GM19193 (cell line): ENCODE data around the gene CPNE6.

Experiments used
- POLR2A ChIP-seq: IDR thresholded peaks from 4 replicates; pipeline ENCODE4 v1.6.1; 2011; ENCODE audit not compliant: insufficient read depth, insufficient read length; ENCODE audit errors: extremely low read depth

The CPNE6 gene

GRCh38 chr14:24065408-24065807, 6.0 kb upstream of the CPNE6 start:
- no peak for TF ChIP-seq POLR2A

DNA sequence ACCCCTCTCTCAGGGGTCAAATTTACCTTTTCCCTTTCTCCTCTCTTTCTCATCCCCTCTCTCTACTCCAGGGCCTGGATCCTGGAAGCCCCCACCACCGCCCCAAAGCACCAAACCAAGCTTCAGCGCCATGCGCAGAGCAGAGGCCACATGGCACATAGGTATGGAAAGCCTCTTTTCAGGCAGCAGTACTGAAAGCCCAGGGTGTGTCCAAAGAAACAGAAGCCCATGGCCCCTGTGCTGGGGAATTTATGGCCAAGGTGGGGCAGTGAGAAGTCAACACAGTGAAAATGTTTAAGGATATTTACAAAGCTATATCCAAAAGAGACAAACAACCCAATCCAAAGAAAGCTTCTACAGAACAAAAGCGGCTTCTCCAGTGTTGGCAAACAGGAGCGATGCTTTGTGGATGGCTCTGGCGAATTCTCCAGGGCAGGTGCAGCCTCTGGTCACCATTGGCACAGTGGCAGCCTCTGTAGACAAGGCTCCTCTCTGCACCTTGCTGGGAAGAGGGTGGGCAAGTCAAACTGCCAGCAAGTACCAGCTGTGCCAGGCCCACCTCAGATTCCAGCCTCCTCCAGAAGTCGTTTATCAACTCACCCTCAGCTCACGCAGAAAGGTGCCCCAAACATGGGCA, 4.7 kb upstream of the CPNE6 start:
- no peak for TF ChIP-seq POLR2A

GRCh38 chr14:24067133-24068082, 4.0 kb upstream of the CPNE6 start:
- TF ChIP-seq POLR2A: no peak

DNA sequence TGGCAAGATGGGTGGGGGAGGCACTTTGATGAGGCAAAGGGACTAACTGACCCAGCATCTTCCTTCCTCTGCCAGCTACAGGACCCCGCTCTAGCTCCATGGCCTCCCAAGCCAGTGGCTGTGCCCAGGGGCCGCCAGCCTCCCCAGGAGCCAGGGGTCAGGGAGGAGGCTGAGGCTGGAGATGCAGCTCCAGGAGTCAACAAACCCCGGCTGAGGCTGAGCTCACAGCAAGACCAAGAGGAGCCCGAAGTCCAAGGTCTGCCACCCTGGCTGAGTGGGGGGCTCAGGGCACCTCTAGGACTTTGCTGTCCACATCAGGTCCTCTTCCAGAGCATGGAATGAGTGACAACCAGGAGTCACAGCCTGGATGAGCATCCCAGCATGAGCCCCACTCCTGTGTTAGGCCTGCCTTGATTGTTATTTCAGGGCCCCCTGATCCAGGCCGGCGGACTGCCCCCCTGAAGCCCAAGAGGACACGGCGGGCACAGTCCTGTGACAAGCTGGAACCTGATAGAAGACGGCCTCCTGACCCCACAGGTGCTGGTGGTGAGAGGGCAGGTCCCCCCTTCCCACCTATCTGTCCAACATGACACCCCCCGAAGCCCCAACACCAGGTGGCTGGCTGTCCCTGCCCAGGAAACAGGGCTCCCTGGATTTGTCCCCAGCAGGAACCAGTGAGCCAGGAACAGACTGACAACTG, 2.5 kb upstream of the CPNE6 start:
- TF ChIP-seq POLR2A: no peak

DNA sequence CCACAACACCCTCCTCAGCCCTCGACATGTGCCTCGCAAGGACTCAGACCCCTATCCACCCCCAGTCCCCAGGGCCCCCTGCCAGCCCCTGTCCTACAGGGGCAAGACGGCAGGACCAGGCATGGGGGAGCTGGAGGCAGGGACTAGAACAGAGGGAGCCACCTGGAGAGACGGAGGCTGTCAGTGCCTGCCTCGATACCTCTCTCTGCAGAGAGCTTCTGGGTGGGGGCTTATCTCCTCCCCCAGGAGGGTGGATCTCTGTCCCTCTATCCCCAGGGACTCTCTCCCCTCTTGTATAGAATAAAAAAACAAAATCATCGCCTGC, 2.0 kb upstream of the CPNE6 start:
- no peak for TF ChIP-seq POLR2A

- TF ChIP-seq POLR2A: no peak
These were observed 848 bp upstream of the CPNE6 start for GRCh38 chr14:24070285-24071143.

- no peak for TF ChIP-seq POLR2A
These were observed 571 bp downstream of the CPNE6 start for GRCh38 chr14:24071836-24072430.

DNA sequence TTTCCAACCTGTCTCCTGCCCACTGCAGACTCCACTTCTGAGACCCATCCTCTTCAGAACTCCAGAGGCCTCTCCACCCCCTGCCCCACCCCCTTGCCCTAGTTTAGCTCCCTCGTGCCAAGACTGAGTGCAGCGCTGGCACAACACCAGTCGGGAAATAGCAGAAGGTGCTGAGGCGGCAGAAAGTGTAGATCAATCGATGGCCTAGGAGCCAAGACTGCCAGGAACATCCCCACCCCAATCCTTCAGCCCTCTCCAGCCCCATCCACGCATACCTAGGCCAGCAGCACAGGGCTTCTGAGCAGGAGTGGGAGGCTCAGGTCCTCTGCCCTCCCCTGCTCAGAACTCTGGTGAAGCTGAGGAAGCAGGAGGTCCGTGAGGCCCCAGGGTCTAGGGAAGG, 1.1 kb downstream of the CPNE6 start:
- no peak for TF ChIP-seq POLR2A

GRCh38 chr14:24072881-24073877, 1.8 kb downstream of the CPNE6 start:
- TF ChIP-seq POLR2A: no peak

DNA sequence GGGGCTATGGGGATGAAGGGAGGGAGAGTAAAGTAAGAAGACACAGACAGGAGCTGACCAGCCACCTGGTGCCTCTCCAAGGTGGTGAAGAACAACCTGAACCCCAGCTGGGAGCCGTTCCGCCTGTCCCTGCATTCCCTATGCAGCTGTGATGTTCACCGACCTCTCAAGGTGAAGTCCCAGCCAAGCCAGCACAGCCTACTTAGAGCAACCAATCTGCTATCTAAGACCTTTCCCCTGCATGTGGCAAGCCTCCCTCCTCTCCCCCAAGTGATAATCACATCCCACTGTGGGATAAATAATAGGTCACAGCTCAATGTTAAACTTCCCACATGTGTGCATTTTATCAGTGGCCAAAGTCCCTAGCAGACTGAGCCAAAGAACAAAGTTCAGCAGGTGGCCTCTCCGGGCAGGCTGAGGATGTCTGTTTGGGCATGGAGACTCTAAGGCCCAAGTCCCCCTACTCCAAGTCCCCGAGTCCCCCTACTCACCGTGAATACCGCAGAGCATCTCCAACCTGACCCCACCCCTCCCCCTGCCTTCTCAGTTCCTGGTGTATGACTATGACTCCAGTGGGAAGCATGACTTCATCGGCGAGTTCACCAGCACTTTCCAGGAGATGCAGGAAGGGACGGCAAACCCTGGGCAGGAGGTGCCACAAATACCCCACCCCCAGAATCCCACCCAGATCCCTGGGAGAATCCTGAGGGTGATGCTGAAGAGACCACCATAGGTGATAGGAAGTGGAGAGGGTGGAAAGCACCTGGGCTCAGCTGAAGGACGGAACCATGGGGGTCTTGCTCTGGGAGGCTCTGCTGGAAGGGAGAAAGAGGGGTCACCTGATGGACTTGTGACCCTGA, 3.5 kb downstream of the CPNE6 start:
- no peak for TF ChIP-seq POLR2A

GRCh38 chr14:24075485-24076301, 4.3 kb downstream of the CPNE6 start:
- TF ChIP-seq POLR2A: no peak

GRCh38 chr14:24076302-24076601, 4.9 kb downstream of the CPNE6 start:
- TF ChIP-seq POLR2A: no peak

DNA sequence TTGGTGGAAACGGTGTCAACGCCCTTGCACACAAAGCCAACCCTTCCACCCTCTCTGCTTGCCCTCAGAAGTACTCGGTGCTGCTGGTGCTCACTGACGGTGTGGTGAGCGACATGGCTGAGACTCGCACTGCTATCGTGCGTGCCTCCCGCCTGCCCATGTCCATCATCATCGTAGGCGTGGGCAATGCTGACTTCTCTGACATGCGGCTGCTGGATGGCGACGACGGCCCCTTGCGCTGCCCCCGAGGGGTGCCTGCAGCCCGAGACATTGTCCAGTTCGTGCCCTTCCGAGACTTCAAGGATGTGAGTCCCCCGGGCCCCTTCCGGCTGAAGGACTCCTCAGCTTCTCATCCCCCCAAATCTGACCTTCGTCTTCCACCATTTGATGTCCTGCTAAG, 5.7 kb downstream of the CPNE6 start:
- TF ChIP-seq POLR2A: no peak
